A673 (cell line): Measurements from ENCODE around the gene MINK1. TPM values are rescaled to one million over a fixed set of nuclear protein-coding genes. Genes with fewer than 3 reads are reported as not detected.

Source experiments
- BruUV-seq: library from RNA; stranded (reverse); fragments of 400-500 nt; replicated peaks from 2 replicates; lab custom pipeline; 2021; lab: Mats Ljungman, UMichigan
- CTCF ChIA-PET: fragments of 300-600 bp; sonication (Branson Sonifier 250); formaldehyde crosslinking; loops from one replicate; lab custom pipeline; 2022; ENCODE audit warnings: antibody characterized with exemption; lab: Charles Lee
- POLR2A ChIA-PET: fragments of 300-600 bp; sonication (Branson Sonifier 250); formaldehyde crosslinking; loops from one replicate; lab custom pipeline; 2022; ENCODE audit warnings: antibody characterized with exemption; ENCODE audit not compliant: low non-redundant PET; lab: Charles Lee
- DNase-seq: peaks from one replicate; pipeline ENCODE4 v3.0.0-alpha.2; 2015; ENCODE audit warnings: low spot score
- H3K27ac ChIP-seq: fragments of 200-600 bp; sonication (generic); 2 replicates; pipeline ENCODE4 v1.5.1; 2016; ENCODE audit warnings: mixed run types, low read depth, mild to moderate bottlenecking, mixed read lengths, antibody characterized with exemption, low read length; ENCODE audit not compliant: poor library complexity, severe bottlenecking
- H3K27me3 ChIP-seq: fragments of 200-600 bp; sonication (generic); replicated peaks from 2 replicates; pipeline ENCODE4 v1.6.1; 2017; ENCODE audit warnings: mixed run types, low read depth, mild to moderate bottlenecking, mixed read lengths, antibody characterized with exemption, low read length; ENCODE audit not compliant: insufficient read depth, poor library complexity
- H3K36me3 ChIP-seq: fragments of 200-600 bp; sonication (generic); 2 replicates; pipeline ENCODE4 v1.6.1; 2016; ENCODE audit warnings: mixed run types, mild to moderate bottlenecking, mixed read lengths, antibody characterized with exemption, low read length; ENCODE audit not compliant: insufficient read depth, poor library complexity, severe bottlenecking
- H3K4me1 ChIP-seq: fragments of 200-600 bp; sonication (generic); 2 replicates; pipeline ENCODE4 v1.6.1; 2017; ENCODE audit warnings: mixed run types, mild to moderate bottlenecking, mixed read lengths, antibody characterized with exemption, low read length; ENCODE audit not compliant: insufficient read depth, poor library complexity, severe bottlenecking
- H3K4me3 ChIP-seq: fragments of 200-600 bp; sonication (generic); 2 replicates; pipeline ENCODE4 v1.5.1; 2016; ENCODE audit warnings: low read depth, mixed run types, mild to moderate bottlenecking, mixed read lengths, low read length; ENCODE audit not compliant: poor library complexity, severe bottlenecking
- H3K9me3 ChIP-seq: fragments of 200-600 bp; sonication (generic); 2 replicates; pipeline ENCODE4 v1.6.1; 2016; ENCODE audit warnings: mixed run types, low read depth, mild to moderate bottlenecking, mixed read lengths, antibody characterized with exemption, low read length; ENCODE audit not compliant: poor library complexity, severe bottlenecking
- CTCF ChIP-seq: fragments of 300-800, 200-600 bp; sonication (generic); conservative IDR thresholded peaks from 2 replicates; pipeline ENCODE4 v1.5.1; 2017; ENCODE audit warnings: low read depth, mild to moderate bottlenecking, antibody characterized with exemption, low read length, moderate library complexity, mixed read lengths
- EZH2 ChIP-seq: fragments of 200-600 bp; sonication (generic); IDR thresholded peaks from 2 replicates; pipeline ENCODE4 v1.6.1; 2017; ENCODE audit warnings: borderline replicate concordance, low read depth, mild to moderate bottlenecking, mixed read lengths, antibody characterized with exemption, low read length; ENCODE audit not compliant: poor library complexity, severe bottlenecking
- intact Hi-C: fragments of 100-400 bp; cut with micrococcal nuclease; formaldehyde crosslinking; loops from one replicate; pipeline ENCODE4 v1.10.0; 2022; ENCODE audit not compliant: unreplicated experiment
- total RNA-seq: library from RNA; stranded (reverse); gene quantifications from 2 replicates; pipeline ENCODE4 v1.2.3, GENCODE V29; 2021

The MINK1 gene
- total RNA-seq, 1 experiment from 2014 or later: 67.7 TPM

GRCh38 chr17:4893721-4894560, 60.8 kb downstream of the MINK1 start:
- POLR2A ChIA-PET: no interaction called here
- no peak overlapping the region for H3K27ac ChIP-seq
- TF ChIP-seq CTCF (no peak), EZH2 (no peak)
- no peak overlapping the region for H3K4me3 ChIP-seq
- H3K36me3 ChIP-seq: peaks cover 53% of the 10 kb centered on the region
- H3K9me3 ChIP-seq: no peaks in the 10 kb centered on the region
- BruUV-seq: no TSS peak
- intact Hi-C loops: no loop called here
- no peaks in the 10 kb centered on the region for H3K27me3 ChIP-seq
- H3K4me1 ChIP-seq: peaks cover 3% of the 10 kb centered on the region
- CTCF ChIA-PET: no interaction called here
- DNase-seq: no peak

GRCh38 chr17:4895121-4895520, 62.0 kb downstream of the MINK1 start:
- BruUV-seq: no TSS peak
- Histone ChIP-seq H3K4me3 (no peak overlapping the region), H3K36me3 (peaks cover 51% of the 10 kb centered on the region), H3K4me1 (peaks cover 5% of the 10 kb centered on the region), H3K9me3 (no peaks in the 10 kb centered on the region), H3K27ac (no peak overlapping the region), H3K27me3 (no peaks in the 10 kb centered on the region)
- ChIA-PET POLR2A (no interaction called here), CTCF (no interaction called here)
- no peak for DNase-seq
- intact Hi-C loops: no loop called here
- TF ChIP-seq EZH2 (no peak), CTCF (no peak)

- CTCF ChIA-PET: no interaction called here
- H3K9me3 ChIP-seq: no peaks in the 10 kb centered on the region
- H3K27me3 ChIP-seq: no peaks in the 10 kb centered on the region
- H3K27ac ChIP-seq: no peak overlapping the region
- peak; percentile 37 for DNase-seq
- H3K4me3 ChIP-seq: no peak overlapping the region
- no peak for TF ChIP-seq EZH2
- TF ChIP-seq CTCF: peak; percentile 13; the same call in 1 of the 2 replicates
- TSS peak; percentile 31 for BruUV-seq
- peaks cover 45% of the 10 kb centered on the region for H3K36me3 ChIP-seq
- peaks cover 5% of the 10 kb centered on the region for H3K4me1 ChIP-seq
- intact Hi-C loops: no loop called here
- POLR2A ChIA-PET: no interaction called here
Observed at GRCh38 chr17:4895657-4896331, 62.7 kb downstream of the MINK1 start.
